ENCODE data around the gene C5orf63. TPM values are rescaled to one million over a fixed set of nuclear protein-coding genes. Genes with fewer than 3 reads are reported as not detected.
"Not testable (repeated sequence)": the region's sequence is repeated elsewhere in the genome, so short reads cannot be mapped to it uniquely, and the experiment has no call there.

C5orf63 gene
- total and polyA plus RNA-seq, 8 donors: 7.4 to 19.2 (median 13.9) TPM

DNA sequence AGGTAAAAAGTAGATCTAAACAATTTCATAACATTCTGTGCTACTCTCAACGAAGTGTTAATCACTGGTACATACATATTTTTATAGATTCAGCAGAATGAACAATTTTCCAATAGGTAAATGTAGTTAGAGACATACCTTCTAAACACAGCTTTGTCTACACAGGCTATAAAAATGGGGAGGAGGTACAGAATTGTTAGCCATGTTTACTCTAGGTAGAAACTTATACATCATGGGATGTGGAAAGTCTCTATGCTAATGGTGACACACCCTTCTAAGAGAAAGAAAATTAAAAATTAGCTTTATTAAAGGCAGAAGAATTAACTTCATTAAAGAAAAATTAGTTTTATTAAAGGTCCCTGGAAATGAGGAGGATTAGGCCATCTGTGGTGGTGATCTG is 11.8 kb downstream of the C5orf63 start:
- H3K4me3 ChIP-seq: no peak overlapping the region
- no peaks in the 10 kb centered on the region for H3K27me3 ChIP-seq
- intact Hi-C loops (cut with DNase I): no loop called here
- DNase-seq (no peak), ATAC-seq (no peak)
- H3K27ac ChIP-seq: no peak overlapping the region
- H3K36me3 ChIP-seq: no peaks in the 10 kb centered on the region
- H3K4me1 ChIP-seq: no peaks in the 10 kb centered on the region
- no peaks in the 10 kb centered on the region for H3K9me3 ChIP-seq
- TF ChIP-seq, protein P1, sequence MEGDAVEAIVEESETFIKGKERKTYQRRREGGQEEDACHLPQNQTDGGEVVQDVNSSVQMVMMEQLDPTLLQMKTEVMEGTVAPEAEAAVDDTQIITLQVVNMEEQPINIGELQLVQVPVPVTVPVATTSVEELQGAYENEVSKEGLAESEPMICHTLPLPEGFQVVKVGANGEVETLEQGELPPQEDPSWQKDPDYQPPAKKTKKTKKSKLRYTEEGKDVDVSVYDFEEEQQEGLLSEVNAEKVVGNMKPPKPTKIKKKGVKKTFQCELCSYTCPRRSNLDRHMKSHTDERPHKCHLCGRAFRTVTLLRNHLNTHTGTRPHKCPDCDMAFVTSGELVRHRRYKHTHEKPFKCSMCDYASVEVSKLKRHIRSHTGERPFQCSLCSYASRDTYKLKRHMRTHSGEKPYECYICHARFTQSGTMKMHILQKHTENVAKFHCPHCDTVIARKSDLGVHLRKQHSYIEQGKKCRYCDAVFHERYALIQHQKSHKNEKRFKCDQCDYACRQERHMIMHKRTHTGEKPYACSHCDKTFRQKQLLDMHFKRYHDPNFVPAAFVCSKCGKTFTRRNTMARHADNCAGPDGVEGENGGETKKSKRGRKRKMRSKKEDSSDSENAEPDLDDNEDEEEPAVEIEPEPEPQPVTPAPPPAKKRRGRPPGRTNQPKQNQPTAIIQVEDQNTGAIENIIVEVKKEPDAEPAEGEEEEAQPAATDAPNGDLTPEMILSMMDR (IDR thresholded peaks at IDR 0.05): no peak

DNA sequence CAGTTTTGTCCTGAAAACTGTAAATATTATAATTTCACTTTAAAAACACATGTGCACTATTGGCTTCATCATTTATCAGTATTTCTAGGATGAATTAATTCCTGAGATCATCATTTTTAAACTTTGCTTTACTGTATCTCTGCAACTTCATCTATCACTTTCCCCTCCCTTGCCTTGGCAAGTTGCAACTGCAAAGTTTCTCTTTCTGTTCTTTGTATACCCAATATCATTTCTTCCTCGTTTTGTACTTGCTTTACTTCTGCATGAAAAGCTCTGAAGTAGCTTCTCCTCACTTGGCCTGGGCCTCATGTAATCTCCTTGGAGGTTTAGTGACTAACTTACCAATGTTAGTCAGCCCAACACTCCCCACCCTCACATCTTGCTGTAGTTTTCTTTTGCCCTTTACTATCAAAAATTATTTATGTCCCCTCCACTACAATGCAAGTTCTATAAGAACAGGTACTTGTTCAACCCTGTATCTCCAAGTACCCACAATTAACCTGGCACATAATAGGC is 12.8 kb downstream of the C5orf63 start:
- H3K4me3 ChIP-seq: no peak overlapping the region
- no peak for DNase-seq
- TF ChIP-seq, protein P1 (IDR thresholded peaks at IDR 0.05): no peak
- H3K4me1 ChIP-seq: no peaks in the 10 kb centered on the region
- no peak for ATAC-seq
- no peak overlapping the region for H3K27ac ChIP-seq
- H3K27me3 ChIP-seq: no peaks in the 10 kb centered on the region
- intact Hi-C loops (cut with DNase I): no loop called here
- no peaks in the 10 kb centered on the region for H3K36me3 ChIP-seq
- H3K9me3 ChIP-seq: no peaks in the 10 kb centered on the region

DNA sequence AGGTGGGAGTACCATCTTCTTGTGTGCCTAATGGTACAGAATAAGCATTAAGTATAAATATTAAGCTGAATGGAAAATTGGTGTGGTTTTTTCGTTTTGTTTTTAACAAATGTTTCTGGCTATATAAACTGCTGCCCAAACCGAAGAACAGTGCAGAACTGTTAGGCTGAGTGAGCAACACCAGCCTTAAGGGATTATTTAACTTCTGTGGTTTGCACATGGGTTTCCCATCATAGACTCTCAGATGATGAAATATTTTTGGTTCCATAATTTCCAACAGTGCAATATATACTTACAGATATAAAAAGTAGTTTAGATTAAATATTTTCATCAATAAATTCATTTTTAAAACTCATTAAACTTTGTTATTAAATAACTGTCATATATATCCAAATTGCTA is 16.4 kb downstream of the C5orf63 start:
- intact Hi-C loops (cut with DNase I): no loop called here
- TF ChIP-seq, protein P1 (IDR thresholded peaks at IDR 0.05): no peak
- DNase-seq (no peak), ATAC-seq (no peak)
- Histone ChIP-seq H3K4me1 (no peaks in the 10 kb centered on the region), H3K9me3 (no peaks in the 10 kb centered on the region), H3K27me3 (no peaks in the 10 kb centered on the region), H3K27ac (no peak overlapping the region), H3K4me3 (no peak overlapping the region), H3K36me3 (no peaks in the 10 kb centered on the region)

DNA sequence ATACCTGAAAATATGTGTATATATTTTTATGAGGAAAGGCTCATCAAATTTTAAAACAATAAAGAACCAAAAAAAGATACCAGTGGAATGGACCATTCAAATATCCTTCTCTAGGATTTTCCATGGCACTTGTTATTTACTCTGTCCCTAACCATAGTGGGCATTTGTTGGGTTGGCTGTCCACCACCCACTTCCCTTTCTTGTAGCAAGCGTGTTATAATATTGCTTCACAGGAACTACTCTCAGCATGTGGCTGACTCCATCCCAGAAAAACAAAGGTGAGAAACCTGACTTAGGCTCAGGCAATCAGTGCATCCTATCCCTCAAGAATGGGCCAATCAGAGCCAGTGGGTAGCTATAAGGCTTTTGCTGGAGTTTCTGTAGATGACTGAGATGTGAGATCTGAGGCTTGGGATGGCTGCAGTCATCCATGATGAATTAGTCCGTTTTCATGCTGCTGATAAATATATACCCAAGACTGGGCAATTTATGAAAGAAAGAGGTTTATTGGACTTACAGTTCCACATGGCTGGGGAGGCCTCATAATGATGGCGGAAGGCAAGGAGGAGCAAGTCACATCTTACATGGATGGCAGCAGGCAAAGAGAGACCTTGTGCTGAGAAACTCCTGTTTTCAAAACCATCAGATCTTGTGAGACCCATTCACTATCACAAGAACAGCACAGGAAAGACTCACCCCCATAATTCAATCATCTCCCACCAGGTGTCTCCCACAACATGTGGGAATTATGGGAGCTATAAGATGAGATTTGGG is 17.2 kb downstream of the C5orf63 start:
- ATAC-seq (no peak), DNase-seq (no peak)
- H3K27me3 ChIP-seq: no peaks in the 10 kb centered on the region
- intact Hi-C loops (cut with DNase I): no loop called here
- H3K9me3 ChIP-seq: no peaks in the 10 kb centered on the region
- no peaks in the 10 kb centered on the region for H3K36me3 ChIP-seq
- no peaks in the 10 kb centered on the region for H3K4me1 ChIP-seq
- H3K27ac ChIP-seq: no peak overlapping the region
- TF ChIP-seq, protein P1 (IDR thresholded peaks at IDR 0.05): no peak
- H3K4me3 ChIP-seq: no peak overlapping the region

DNA sequence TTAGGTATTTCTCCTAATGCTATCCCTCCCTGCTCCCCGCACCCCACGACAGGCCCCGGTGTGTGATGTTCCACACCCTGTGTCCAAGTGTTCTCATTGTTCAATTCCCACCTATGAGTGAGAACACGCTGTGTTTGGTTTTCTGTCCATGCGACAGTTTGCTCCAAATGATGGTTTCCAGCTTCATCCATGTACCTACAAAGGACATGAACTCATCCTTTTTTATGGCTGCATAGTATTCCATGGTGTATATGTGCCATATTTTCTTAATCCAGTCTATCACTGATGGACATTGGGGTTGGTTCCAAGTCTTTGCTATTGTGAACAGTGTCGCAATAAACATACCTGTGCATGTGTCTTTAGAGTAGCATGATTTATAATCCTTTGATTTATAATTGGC is 19.8 kb downstream of the C5orf63 start:
- H3K4me3 ChIP-seq; H3K27me3 ChIP-seq; DNase-seq; ATAC-seq; intact Hi-C loops (cut with DNase I); H3K36me3 ChIP-seq; H3K9me3 ChIP-seq; H3K4me1 ChIP-seq; H3K27ac ChIP-seq: not testable (repeated sequence)
